ENCODE results near the gene TBC1D2B.

TBC1D2B gene

DNA sequence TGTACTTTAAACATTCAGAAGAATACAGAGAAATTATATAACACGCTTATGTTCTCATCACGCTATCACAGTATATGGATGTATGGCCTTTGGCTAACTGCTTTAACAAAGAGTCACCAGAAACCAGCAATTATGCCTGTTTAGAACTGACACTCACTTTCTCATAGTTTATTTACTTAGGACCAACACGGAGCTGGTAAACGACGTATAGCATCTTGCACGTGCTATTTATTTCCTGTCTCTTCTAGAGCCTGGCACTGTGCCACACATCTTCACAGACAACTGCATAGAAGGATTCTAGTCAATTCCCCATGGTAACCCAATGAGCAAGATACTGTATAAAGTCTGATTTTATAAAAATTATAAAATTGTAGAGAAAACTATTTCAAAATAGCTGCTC lies 43.6 kb downstream of the TBC1D2B start:
- DNase-seq (ENCODE audit: low read depth), result peak; percentile 44

DNA sequence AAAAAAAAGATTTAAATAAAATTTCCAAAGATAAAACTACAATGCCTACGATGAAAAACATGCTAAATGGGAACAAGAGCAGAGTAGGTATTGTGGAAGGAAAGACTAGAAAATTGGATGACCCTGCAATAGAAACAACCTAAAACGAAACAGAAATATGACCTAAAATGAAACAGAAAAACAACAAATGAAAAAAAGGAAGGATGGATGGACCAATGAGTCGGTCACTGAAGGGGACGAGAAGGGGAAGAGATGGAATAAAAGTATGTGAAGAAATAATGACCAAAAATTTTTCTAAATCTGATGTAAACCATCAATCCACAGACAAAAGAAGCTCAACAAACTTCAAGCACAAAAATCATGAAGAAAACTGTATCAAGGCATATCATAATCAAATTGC lies 44.8 kb downstream of the TBC1D2B start:
- DNase-seq (ENCODE audit: low read depth), result no peak

DNA sequence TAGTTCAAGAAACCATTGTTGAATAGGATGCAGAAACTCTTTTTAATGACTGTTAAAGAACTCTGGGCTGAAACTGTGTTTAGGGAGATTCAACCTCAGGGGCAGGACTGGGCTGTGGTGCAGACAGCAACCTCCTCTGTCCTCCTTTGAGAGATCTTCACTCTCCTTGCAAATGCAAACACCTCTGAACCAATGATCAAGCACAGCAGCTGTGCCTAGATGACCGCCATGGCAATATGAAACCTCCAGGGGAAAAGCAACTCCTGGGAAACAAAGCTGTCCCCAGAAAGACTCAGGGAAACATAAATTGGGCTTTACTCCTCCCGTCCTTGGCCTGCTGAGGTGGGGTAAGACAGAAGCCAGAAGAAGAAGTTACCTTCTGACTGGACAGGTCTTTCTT lies 52.6 kb downstream of the TBC1D2B start:
- DNase-seq (ENCODE audit: low read depth), result no peak

DNA sequence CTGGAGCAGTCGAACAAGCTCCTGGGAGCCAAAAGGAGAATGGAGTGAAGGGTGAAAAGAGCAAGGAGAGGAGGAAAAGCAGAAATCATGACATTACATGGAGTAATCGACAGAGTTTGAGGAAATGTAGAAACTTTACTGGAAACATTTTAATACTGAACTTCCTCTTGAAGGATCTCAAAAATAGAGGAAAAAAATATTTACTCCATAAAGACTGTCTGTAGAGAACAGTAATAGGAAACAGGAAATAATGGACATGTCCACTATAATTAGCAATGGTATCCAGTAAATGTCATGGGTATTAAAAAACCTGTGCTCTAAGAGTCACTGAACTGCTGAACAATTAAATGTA lies 53.0 kb downstream of the TBC1D2B start:
- no peak for DNase-seq (ENCODE audit: low read depth)

DNA sequence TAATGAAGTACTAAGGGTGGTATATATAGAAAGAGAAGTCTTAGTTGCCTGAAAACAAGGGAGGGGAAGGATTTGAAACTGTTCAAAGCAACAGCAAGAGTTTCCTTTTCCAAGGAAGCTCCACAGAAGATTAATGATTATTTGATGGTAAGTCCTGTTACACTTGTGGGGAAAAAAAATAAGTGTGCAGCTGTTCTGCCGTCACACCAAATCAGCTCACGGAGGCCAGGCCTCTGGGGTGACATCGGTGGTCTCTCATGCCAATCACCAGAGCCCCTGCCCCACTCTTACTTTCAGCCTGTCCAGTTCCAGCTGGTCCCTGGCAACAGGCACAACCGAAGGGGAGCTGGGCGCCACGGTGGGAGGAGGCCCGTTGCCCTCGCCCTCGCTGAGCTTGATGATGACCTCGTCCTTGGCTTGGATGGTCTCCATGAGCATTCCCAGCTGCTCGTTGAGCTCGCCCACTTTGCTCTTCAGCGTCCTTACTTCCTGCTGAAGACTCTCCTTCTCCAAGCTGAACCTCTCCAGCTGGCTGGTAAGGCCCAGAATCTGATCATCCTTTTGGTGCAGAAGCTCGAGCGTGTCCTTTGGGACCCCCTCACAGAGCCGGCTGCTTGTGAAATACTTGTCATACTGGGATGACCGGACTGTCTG lies 53.5 kb downstream of the TBC1D2B start:
- DNase-seq (ENCODE audit: low read depth), result no peak

DNA sequence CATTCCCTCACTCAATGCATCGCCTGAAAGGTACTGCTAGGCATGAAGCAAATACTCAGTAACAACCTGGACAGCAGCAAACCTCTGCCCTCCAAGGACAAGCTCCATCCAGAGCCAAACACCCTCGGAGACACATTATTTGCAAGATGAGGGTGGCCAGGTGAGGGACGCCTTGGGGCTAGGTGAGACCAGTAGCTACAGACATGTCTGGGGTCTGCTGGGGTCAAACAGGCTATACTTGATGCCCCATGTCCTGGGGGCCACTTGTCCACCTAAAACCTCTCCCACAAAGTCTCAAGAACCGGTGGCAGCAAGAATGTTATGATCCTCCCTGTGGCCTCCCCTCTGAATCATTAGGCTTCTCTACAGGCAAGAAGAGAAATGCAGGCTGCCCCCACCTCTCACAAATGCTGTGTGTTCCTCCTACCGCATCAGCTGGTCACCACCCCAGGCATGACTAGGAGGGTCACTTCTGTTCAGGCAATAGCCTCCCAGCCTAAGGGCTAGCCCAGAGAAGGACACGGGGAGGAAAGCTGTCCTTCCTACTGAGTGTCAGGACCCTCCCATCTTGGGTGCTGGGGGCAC lies 54.3 kb downstream of the TBC1D2B start:
- DNase-seq (ENCODE audit: low read depth), result no peak

DNA sequence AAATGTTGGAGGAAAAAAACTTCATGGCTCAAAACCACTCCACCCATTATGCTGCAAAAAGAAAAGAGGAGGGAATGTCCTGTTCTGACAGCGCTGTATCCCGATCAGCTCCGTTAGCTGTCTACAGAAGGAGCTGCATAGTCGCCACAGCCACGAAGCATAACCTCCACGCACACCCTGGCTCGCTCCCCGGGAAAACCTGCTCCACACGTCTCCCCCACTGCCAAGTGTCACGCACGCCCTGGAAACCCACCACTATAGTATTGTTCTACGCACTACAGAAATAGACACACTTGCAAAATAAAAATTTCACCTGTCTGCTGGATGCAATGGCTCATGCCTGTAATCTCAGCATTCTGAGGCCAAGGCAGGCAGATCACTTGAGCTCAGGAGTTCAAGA lies 55.8 kb downstream of the TBC1D2B start:
- DNase-seq (ENCODE audit: low read depth), result no peak

DNA sequence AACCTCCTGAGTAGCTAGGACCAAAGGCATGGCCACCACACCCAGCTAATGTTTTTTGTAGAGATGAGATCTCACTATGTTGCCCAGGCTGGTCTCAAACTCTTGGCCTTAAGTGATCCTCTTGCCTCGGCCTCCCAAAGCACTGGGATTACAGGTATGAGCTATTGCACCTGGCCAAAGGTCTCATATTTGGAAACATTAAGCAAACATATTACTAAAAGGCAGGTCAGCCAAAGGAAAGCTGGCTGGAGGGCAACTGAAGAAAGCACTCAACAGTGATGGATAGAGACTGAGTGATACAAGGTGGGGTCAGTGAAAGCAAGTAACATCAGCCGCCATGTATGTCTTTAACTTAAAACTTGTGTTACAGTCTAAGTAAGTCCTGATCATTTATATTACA lies 57.5 kb downstream of the TBC1D2B start:
- no peak for DNase-seq (ENCODE audit: low read depth)

DNA sequence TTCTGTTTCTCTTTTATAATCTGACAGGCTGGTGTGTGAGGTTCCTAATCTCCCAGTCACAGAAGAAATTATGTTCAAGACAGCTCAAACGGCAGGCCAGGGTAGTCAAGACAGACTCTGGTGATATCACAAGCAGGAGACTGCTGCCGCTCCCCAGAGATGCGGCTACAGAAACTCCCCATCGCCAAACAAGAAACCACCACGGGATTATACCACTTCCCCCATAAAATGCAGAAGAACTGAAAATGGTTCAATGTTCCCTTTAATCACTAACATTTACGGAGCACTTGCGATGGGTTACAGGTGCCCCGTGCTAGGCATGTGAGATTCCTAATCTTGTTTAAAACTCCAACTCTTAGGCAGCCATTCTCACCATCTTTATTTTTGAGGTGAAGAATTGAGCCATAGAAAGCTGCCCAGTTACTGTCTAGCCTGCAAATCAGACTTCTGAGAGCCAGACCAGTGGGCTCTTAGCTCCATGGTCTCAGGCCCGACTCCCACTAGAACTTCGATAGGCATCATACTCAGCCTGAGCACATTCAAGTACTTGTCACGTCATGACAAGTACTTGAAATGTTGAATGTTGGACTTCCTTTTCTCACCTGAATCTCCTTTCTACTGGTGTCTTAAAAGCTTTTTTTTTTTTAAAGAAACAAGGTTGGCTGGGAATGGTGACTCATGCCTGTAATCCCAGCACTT lies 58.4 kb downstream of the TBC1D2B start:
- no peak for DNase-seq (ENCODE audit: low read depth)

DNA sequence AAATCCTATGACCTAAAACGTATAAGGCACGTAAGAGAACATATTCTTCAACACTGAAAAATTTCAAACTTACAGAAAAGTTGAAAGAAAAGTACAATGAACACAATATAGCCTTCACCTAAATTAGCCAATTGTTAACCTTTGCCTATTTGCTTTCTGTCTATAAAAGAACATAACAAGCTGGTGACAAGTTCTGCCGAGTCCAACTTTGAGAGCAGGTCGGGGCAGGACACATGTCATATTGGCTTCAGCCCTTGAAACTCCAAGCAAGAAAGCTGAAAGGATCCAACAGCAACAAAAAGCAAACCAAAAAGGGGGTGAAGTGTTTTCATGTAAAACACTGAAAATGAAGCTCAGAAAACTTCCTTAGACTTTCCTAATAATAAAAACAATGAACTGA lies 59.1 kb downstream of the TBC1D2B start:
- no peak for DNase-seq (ENCODE audit: low read depth)

DNA sequence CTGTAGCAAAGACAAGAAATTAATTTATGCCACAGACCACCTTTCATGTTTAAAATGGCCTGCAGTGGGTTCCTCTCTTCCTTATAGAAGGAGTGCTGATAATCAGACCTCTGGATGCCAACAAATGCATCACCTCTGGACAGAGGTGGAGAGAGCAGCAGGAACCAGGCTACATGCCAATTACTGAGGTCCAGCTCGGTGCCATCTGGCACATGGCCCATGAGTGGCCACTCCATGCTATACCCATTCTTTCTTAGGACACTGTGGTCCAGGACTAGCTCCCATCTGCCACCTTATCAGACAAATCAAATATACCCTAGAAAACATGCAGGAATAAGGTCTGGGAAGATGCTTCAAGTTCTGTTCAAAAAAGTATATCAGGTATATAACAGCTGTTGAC lies 60.7 kb downstream of the TBC1D2B start:
- DNase-seq (ENCODE audit: low read depth), result no peak

DNA sequence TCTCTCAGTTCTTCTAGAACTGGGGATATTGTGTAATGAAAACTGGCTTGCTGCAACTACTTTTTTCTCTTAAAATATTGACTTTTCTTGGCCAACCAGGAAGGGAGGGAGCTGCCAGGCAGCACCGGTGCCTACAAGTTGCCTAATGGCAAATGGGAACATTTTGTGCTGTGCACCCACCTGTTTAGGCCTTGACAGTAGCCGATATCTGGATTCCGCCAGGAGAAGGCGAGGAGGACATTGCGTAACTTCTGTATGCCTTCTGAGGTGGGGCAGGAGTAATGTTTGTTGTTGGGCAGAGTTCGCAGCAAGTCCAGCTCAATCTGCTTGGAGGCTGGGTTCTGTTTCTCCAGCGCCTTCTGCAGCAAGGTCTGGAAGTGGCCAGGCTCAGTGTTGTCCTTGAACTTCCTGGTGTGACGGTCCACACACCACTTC lies 64.9 kb downstream of the TBC1D2B start:
- DNase-seq (ENCODE audit: low read depth), result peak; percentile 52

DNA sequence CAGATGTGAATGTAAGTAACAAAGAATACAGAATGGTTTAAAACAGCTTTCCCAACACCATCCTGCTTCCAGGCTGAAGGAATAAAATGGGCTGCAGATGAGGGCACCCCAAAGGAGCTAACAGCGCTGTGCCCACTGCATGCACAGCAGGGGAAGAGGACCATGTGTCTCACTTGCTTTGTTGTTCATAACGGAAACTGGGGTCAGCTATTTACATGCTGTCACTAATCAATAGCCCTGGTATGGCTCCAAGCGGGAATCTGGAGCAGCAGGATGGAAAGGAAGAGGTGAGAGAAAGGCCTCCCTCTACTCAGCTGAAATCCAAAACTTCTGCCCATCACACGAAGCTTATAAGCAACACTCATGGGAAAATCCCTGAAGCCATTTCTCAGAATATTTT lies 67.4 kb downstream of the TBC1D2B start:
- DNase-seq (ENCODE audit: low read depth), result no peak

DNA sequence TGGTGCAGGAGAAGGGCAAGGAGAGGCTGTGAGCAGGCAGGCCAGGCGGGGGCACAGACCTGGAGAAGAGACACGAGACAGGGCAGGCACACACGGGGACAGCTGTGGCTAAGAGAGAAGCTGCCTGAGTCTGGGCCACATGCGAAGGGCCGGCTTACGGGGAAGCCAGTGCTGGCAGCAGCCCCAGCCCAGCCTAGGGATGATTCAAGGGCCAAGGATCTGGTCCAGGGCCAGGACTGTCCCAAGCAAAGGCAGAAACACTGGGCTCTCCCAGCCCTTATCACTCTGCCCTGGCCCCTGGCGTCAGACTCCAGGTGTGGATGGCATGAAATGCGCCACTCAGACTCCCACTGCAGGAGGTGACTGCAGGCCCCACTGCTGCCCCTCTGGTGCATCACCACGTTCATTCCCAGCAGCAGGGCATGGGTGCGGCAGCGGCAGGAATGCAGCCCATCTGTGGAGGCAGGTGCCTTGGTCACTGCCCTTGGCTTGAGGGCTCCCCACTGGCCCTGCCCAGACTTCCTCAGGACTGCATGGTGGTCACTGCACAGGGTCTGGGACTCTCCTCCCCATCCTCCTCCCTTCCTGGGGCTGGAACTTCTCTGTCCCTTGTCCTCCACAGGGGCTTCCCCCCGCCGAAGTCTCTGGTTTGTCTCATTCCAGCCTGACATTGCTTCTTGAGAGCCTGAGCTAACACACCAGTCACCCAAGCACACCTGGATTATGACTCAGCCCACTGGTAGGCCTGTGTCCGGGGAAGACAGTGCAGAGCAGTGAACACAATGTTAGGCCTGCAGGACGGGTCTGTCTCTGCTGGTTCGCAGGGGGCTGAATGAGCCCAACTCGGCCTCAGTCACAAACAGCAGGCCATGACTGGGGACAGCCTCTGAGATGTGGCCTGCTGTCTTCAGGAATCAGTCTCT lies 69.3 kb downstream of the TBC1D2B start:
- peak; percentile 86 for DNase-seq (ENCODE audit: low read depth)

DNA sequence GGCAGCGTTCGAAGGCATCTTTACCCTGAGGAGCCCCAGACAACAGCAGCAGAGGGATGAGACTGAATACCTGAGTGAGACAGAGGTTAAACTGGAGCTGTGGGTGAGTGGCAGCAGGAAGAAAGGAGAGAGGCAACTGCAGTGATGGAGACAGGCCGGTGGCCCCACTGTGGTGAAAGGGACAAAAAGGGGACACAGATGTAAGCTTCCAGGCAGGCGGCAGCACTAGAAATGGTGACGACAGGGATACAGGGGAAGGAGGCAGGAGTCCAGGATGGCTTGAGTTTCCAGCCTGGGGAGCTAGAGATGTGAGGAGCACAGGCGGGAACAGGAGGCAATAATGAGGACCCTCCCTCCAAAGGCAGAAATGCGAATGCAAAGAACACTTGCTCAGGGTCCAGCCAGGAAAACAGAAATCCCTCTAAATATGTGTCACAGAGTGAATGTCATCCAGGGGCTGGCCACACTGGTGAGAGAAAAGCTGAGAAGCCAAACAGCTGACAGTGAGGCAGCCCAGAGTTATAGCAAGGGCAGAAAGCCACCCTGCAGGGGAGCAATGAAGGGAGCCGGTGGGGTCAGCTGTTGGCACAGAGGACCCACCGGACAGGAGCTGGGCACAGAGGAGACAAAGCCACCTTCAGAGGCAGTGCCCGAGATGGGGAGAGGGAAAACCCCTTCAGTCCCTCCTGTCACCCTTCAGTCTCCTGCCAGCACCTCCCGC lies 70.1 kb downstream of the TBC1D2B start:
- DNase-seq (ENCODE audit: low read depth), result no peak

DNA sequence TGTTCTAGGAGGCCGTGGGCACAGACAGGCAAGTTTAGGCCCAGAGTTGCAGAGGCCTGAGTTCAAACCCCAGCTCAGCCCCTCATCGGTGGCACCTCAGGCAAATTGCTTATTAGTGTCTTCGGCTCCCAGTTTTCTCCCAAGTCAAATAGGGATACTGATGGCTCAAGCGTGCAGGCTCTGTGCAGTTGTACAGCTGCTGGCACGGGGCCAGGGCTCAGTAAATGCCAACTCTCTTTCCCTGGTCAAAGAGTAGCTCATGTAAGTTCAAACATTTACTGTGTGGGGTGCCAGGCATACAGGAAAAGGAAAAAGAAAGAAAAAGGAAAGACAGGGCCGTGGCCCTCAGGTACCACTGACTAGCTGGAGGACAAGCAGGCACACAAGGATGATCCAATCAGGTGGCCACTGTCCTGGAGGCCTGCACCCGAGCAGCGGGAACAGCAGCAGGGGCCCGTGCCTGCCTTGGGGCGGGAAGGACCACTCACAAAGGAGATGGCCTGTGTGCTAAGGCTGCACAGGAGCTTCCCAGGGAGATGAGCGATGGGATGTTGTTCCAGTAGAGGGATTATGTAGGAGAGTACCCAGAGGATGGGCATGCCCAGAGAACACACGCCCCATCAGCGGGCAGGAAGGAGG lies 70.8 kb downstream of the TBC1D2B start:
- no peak for DNase-seq (ENCODE audit: low read depth)

DNA sequence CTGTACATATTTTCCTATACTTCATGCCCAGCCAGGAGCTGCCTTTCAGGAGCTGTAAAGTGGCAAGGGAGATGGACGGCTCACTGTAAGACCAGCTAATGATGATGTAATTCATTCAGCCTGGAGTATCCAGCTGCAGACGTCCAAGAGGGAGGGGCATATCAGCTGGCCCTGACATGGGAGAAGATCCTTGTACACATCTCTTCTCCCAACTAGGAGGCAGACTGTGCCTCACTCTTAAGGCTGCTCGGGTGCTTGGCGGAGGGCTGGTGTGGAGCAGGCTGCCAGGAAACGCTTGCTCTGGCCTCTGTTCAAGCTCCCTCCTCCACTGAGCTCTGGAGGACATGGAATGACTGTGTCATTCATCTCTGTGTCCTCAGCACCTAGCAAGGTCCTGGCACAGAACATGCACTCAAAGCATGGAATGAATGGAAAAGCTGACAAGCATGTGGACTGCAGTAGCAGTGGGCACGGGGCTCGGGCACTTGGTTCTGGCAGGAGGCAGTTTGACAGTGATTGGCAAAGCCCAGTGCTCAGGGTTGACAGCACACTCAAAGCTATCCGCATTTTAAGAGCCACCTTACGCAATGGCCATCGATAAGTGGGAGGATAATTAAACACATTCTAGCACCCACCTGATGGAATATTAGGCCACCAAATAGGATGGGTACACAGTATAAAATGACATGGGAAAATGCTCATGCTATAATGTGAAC lies 72.4 kb downstream of the TBC1D2B start:
- DNase-seq (ENCODE audit: low read depth), result peak; percentile 91

DNA sequence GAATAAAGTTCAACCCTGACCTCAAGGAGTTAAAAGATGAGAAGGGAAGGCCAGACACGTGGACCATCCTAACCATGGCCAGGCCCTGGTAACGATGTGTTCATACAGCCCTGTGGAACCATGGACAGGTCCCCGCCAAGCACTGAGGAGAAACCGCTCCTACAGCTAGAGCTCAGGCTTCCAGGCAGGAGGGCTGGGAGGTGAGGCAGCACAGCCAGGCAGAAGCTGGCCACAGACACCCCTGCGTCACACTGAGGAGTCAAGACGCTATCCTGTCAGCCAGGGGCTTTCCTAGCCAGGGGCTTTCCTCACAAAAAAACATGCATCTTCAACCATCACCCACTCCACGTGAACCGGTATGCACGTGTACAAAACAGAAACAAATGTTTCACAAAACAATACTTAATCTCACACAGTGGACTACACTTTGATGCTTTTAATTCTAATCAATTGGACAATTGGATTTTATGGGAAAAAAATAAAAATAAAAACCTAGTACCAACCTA lies 73.2 kb downstream of the TBC1D2B start:
- no peak for DNase-seq (ENCODE audit: low read depth)

DNA sequence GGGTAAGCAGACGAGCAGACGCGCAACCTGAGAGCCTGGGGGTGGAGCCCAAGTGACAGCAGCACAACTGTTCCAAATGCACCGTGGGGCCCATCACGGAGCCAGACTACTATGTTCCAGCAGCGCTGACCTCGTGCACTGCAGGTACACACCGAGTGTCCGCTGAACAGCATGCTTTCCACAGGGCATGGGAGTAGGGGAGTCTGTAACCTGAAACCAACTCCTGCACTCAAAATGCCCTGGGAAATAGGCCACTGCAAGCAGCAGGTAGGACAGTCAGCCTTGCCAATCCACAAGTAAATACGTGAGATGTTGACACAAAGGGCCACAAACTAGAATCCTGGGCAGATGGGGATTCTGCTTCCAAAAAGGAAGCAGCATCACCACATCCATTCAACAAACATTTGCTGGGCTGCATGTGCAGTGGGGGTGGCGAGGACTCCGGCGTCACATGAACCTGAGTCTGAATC lies 73.9 kb downstream of the TBC1D2B start:
- no peak for DNase-seq (ENCODE audit: low read depth)

DNA sequence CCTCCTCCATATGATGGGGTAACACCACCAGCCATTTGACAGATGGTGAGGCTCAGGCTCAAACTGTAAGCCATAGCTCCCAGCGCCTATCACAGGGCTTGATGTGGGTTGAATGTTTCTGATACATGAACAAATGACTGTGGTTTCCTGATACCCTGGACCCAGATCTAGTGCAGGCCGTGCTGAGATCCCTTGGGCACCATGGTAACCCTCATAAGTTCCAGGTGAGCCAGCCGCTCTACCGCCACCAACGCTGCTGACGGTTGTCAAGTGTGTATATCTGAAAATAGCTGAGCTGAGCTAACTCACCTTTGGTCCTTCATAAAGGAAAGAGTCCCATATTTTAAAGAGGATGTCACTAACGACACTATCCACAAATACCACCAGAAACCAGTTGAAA lies 74.5 kb downstream of the TBC1D2B start:
- DNase-seq (ENCODE audit: low read depth), result no peak
